Fibroblast of the aortic adventitia (primary cell): ENCODE results near the gene SPATA21. TPM values are rescaled to one million over a fixed set of nuclear protein-coding genes. Genes with fewer than 3 reads are reported as not detected.

ENCODE experiments used
- DNase-seq: peaks from one replicate; pipeline ENCODE4 v3.0.0-alpha.2; 2010; ENCODE audit warnings: low read depth
- H3K4me3 ChIP-seq: 2 replicates; pipeline ENCODE4 v1.5.1; 2011; ENCODE audit warnings: low read depth, mild to moderate bottlenecking, control low read depth, low read length, moderate library complexity
- CTCF ChIP-seq: IDR thresholded peaks from 2 replicates; pipeline ENCODE4 v1.5.1; 2011; ENCODE audit warnings: mild to moderate bottlenecking, low read length, control low read depth, inconsistent platforms; ENCODE audit not compliant: insufficient read depth
- total RNA-seq: library from RNA; depleted of rRNA; stranded (reverse); fragments of >200 nt; gene quantifications from 2 replicates; pipeline ENCODE4 v1.2.3, GENCODE V29; 2012; ENCODE audit warnings: low replicate concordance

SPATA21 gene
- total RNA-seq, 1 donor: not detected

DNA sequence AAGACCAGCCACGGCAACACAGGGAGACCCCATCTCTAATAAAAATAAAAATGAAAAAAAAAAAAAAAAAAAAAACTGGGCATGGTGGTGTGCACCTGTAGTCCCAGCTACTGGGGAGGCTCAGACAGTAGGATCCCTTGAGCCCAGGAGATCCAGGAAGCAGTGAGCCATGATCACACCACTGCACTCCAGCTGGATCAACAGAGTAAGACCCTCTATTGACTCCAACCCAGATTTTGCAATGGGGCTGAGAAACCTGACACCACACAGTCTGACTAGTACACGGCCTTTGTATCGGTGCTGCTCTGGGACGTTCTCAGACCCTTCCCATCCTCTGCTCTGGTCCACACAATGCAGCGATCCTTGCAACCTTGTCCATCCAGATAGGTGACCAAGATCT, 31.8 kb downstream of the SPATA21 start:
- H3K4me3 ChIP-seq: no peak overlapping the region
- no peak for DNase-seq
- no peak for TF ChIP-seq CTCF

- H3K4me3 ChIP-seq: no peak overlapping the region
Observed at GRCh38 chr1:16402742-16403141, 34.5 kb downstream of the SPATA21 start.

GRCh38 chr1:16398371-16398953, 38.8 kb downstream of the SPATA21 start:
- DNase-seq: no peak
- no peak overlapping the region for H3K4me3 ChIP-seq
- TF ChIP-seq CTCF: no peak

More at GRCh38 chr1:16402742-16403141, 34.5 kb downstream of the SPATA21 start:
- DNase-seq: no peak
- no peak for TF ChIP-seq CTCF

GRCh38 chr1:16397120-16397519, 40.1 kb downstream of the SPATA21 start:
- DNase-seq: no peak
- TF ChIP-seq CTCF: no peak
- H3K4me3 ChIP-seq: no peak overlapping the region

- no peak overlapping the region for H3K4me3 ChIP-seq
- DNase-seq: peak; percentile 87
- TF ChIP-seq CTCF: no peak
Observed at GRCh38 chr1:16396591-16396990, 40.6 kb downstream of the SPATA21 start.

- no peak for TF ChIP-seq CTCF
Observed at GRCh38 chr1:16394977-16395376, 42.2 kb downstream of the SPATA21 start.

More at GRCh38 chr1:16394977-16395376, 42.2 kb downstream of the SPATA21 start:
- H3K4me3 ChIP-seq: no peak overlapping the region
- DNase-seq: no peak
